Mesenteric fat pad (tissue), 1 donor: ENCODE measurements around the gene PPP1R7. TPM values are rescaled to one million over a fixed set of nuclear protein-coding genes. Genes with fewer than 3 reads are reported as not detected.

Source experiments
- DNase-seq: peaks from one replicate; pipeline ENCODE4 v3.0.0-alpha.2; 2020; ENCODE audit warnings: low spot score
- long read RNA-seq: library from polyadenylated mRNA; unstranded; transcript quantifications from one replicate; pipeline ENCODE4 v2.0.0, GENCODE V29; 2020
- total RNA-seq: library from RNA; stranded (reverse); fragmentation: NEBNext Ultra II Directional; extraction: Animal tissue kit (Norgen Biotek cat#: 25700); gene quantifications from one replicate; pipeline ENCODE4 v1.2.1, GENCODE V29; 2021
- donor health status: DM: yes; HTN: yes; CAD: no.

PPP1R7 gene, protein sequence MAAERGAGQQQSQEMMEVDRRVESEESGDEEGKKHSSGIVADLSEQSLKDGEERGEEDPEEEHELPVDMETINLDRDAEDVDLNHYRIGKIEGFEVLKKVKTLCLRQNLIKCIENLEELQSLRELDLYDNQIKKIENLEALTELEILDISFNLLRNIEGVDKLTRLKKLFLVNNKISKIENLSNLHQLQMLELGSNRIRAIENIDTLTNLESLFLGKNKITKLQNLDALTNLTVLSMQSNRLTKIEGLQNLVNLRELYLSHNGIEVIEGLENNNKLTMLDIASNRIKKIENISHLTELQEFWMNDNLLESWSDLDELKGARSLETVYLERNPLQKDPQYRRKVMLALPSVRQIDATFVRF
- total RNA-seq, result 48.9 TPM
- long read RNA-seq, transcript PPP1R7-201 (10 exons, 2,386 nt), result major isoform, 53 of 87 reads
- long read RNA-seq, transcript PPP1R7-206 (9 exons, 965 nt), result minor isoform, 6 of 87 reads
- long read RNA-seq, transcript PPP1R7-202 (9 exons, 1,954 nt), result minor isoform, 11 of 87 reads
- long read RNA-seq, partial matches to known transcripts, result 4 of 87 reads
- long read RNA-seq, other reads (novel, unspliced or antisense), result 13 of 87 reads

GRCh38 chr2:241149925-241150659 lies at the start of gene PPP1R7:
Gene PPP1R7, plus strand, starts transcription at chr2:241150467. Its CDS starts 29 bp downstream, at chr2:241150496.
- DNase-seq, result peak; percentile 98

GRCh38 chr2:241102239-241102803 lies 47.9 kb upstream of the PPP1R7 start, which contains the start of gene MTERF4:
Gene MTERF4, minus strand, starts transcription at chr2:241102287. Its CDS starts 14 bp downstream, at chr2:241102273.
- peak; percentile 96 for DNase-seq

- DNase-seq, result peak; percentile 22
Observed at GRCh38 chr2:241103176-241103595, 47.1 kb upstream of the PPP1R7 start.

GRCh38 chr2:241104611-241105010 lies 45.7 kb upstream of the PPP1R7 start:
- DNase-seq, result peak; percentile 62

- peak; percentile 71 for DNase-seq
Observed at GRCh38 chr2:241105641-241106040, 44.6 kb upstream of the PPP1R7 start.

DNA sequence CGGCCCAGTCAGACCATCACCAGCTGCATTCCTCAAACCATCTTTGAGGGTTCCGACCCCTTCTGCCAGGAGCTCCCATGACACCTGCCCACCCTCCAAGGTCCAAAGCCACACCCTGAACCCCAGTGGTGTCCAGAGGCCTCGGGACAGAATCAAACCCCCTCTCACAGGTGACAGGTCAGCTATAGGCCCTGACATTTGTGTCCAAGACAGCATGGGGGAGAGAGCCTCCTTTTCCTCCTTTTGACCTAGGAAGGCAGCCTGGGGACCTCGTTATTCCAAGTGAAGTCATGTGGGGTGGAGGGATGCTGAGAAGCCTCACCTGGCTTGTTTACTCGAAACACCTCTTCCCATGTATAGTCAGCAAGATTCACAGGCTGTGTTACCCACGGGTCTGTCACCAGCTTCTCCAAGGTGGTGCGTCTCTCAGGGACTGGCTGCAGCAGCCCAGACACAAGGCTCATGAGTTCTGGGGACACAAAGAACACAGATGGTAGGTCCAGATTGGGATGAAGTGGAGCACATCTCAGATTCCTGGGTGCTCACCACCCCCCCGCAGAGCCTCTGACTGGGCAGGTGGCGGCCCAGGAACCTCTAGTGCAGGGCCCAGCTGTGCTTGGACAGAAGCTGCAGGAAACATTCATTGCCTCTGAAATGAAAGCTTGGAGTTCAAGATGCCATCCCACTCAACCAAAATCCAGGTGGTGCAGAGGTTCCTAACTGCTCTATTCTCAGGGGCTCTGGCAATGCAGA lies 43.1 kb upstream of the PPP1R7 start:
- peak; percentile 68 for DNase-seq

- peak; percentile 76 for DNase-seq
Observed at GRCh38 chr2:241108271-241109209, 41.7 kb upstream of the PPP1R7 start.

DNA sequence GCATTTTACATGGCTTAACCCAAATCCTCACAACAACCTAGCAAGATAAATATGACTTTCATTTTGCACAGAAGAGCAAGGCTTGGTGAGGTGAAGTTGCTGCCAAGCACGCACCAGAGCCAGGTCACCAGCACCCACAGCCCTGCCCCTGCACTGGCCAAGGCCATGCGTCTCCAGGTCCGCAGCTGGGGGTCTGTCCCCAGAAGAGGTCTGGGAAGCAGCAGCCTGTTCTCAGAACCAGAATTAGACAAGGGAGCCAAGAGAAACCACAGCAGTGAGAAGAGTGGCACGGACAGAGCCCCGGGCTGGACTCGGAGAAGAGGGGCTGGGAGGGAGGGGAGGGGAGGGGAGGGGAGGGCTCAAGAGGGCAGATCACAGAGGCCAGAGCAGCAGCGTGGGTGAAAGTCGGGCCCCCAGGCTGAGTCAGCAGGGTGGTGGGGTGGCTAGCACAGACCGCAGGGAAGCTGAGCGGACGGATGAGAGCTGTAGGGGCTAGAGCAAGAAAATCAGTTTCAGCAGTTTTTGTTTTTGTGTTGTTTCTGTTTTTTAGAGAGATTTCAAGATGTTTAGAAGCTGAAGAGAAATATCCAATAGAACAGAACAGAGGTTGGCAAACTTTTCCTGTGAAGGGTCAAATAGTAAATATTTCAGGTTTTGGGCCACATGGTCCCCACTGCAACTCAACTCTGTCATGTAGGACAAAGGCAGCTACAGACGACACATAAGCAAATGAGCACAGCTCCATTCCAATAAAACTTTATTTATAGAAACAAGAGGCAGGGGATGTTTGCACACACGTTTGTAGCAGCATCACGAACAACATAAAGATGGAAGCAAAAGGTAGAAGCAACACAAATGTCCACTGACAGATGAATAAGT lies 40.8 kb upstream of the PPP1R7 start:
- peak; percentile 68 for DNase-seq

- no peak for DNase-seq
Observed at GRCh38 chr2:241110089-241110606, 40.1 kb upstream of the PPP1R7 start.

GRCh38 chr2:241110607-241111439 lies 39.4 kb upstream of the PPP1R7 start:
- peak; percentile 65 for DNase-seq

- DNase-seq, result peak; percentile 65
Observed at GRCh38 chr2:241111440-241111805, 38.8 kb upstream of the PPP1R7 start.

DNA sequence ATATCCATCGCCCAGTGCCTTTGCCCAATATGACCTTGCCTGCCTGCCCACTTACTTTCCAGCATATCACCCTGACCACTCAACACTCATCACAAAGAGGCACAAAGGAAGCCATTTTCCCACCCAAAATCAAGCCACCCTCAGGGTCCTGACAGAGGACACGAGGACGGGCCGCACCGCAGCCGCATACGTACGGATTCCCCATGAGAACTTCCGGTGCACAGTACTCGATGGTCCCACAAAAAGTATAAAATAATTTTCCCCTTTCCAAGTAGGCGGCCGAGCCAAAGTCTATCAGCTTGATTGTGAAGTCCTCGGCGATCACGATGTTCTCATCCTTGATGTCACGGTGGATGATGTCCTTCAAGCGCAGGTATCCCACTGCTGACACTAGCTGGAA lies 38.2 kb upstream of the PPP1R7 start:
- DNase-seq, result peak; percentile 55

GRCh38 chr2:241112592-241112991 lies 37.7 kb upstream of the PPP1R7 start:
- peak; percentile 67 for DNase-seq

DNA sequence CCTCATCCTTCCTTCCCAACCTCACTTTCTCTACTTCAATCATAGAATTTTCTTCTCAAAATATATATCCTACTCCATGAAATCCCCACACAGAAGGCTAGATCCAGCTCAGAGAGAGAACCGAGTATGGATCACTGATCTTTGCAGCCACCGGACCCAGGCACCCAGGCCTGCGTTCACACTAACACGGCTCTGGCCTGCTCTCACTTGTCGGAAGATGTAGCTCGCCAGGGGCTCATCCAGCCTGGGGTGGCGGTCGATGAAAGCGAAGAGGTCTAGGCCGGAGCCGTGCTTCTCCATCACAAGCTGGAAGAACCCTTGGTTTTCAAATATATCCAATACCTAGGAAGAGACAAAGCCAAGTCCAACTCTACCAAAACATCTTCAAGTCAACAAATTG lies 35.4 kb upstream of the PPP1R7 start:
- DNase-seq, result peak; percentile 85

GRCh38 chr2:241115361-241115760 lies 34.9 kb upstream of the PPP1R7 start:
- peak; percentile 20 for DNase-seq

DNA sequence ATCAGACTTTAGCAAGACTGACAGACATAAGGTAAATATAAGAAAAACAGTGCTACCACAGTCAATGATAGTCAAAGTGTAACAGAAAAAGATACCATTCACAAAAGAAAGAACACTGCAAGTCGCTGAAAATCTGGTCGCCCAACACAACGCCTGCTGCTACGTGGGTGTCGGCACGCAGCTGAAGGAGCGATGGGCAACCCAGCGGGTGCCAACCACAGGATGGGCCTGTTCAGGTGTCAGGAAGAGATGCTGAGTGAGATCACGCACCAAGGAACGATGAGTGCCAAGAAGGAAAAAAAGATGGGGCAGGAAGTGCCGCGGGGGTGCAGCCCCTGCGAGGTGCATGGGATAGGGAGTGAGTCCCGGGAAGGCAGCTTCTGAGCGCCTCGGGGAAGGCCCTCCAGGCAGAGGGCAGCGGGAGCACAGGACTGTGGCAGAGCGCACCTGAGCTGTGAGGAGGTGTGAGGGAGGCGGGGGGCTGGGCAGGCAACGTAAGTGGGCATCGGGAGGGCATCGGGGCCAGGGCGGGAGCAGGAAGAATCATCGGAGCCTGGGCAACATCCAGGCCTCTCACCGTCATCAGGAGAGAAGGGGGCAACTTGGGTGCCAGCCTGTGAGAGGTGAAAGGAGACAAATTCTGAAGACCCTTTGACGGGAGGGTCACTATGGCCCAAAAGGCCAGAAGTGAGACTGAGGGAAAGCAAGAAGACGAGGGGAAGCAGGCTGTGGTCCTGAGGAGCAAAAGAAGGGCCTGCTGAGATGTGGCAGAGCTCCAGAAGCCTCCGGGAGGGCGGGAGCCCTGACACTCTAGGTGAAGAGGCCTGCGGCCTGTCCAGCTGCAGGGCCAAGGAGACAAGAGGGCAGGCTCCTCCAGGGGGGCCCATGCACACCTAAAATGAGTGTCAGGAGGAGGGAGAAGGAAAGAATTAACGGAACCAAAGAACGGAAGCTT lies 33.4 kb upstream of the PPP1R7 start:
- DNase-seq, result peak; percentile 77
